SH-SY5Y (cell line): ENCODE measurements around the gene ACSM6.

Experiments
- GATA2 ChIP-seq: IDR thresholded peaks from 2 replicates; pipeline ENCODE4 v1.6.1; 2011; ENCODE audit warnings: mild to moderate bottlenecking, low read depth, low read length
- GATA3 ChIP-seq: IDR thresholded peaks from 2 replicates; pipeline ENCODE4 v1.6.1; 2011; ENCODE audit warnings: low read depth, mild to moderate bottlenecking, low read length, moderate library complexity

DNA sequence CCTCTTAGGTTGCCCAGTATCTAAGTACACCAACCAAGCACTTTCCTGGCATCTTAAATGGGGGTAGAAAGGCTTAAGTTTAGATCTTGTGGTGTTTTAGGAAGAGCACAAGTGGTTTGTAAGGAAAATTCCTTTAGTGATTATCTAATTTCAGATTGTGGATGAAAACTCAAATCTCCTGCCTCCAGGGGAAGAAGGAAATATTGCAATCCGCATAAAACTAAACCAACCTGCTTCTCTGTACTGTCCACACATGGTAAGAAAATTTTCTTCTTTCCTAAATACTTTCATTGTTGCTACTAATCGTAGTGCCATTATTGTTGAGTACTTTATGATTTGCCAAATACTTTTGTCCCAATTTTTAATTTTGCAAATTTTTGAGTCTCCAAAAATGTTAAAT is 31.1 kb downstream of the ACSM6 start:
- TF ChIP-seq GATA3 (no peak), GATA2 (no peak)
